NOMO-1 (cell line): ENCODE measurements around the gene SRSF10.
"Not testable (repeated sequence)": the region's sequence is repeated elsewhere in the genome, so short reads cannot be mapped to it uniquely, and the experiment has no call there.

Experiments
- DNase-seq, 2 experiments: peaks; one replicate each; lab custom pipeline; 2025; ENCODE audit not compliant: unreplicated experiment in 2 of 2; lab: John Stamatoyannopoulos, UW

The SRSF10 gene

GRCh38 chr1:23979881-23980727 is at the start of gene SRSF10:
SRSF10 (minus strand) TSS chr1:23980327; CDS start chr1:23980255, 72 bp downstream.
- peak; percentile 98 to 99 for DNase-seq

GRCh38 chr1:24027838-24028468 is 47.8 kb upstream of the SRSF10 start:
- DNase-seq, result peak in 1 of 2 experiments; percentile 19

- no peak for DNase-seq
These were observed 42.6 kb upstream of the SRSF10 start for GRCh38 chr1:24022581-24023361.

GRCh38 chr1:24021403-24022266 is 41.5 kb upstream of the SRSF10 start:
- DNase-seq, result no peak

- DNase-seq, result no peak
These were observed 40.3 kb upstream of the SRSF10 start for GRCh38 chr1:24020470-24020869.

GRCh38 chr1:24020025-24020424 is 39.9 kb upstream of the SRSF10 start:
- no peak for DNase-seq

GRCh38 chr1:24018611-24019580 is 38.8 kb upstream of the SRSF10 start:
- no peak for DNase-seq

GRCh38 chr1:24015221-24016210 is 35.4 kb upstream of the SRSF10 start:
- no peak for DNase-seq

- not testable (repeated sequence) for DNase-seq
These were observed 32.8 kb upstream of the SRSF10 start for GRCh38 chr1:24012878-24013277.

- DNase-seq, result no peak
These were observed 30.5 kb upstream of the SRSF10 start for GRCh38 chr1:24010650-24011049.

GRCh38 chr1:24009406-24009805 is 29.3 kb upstream of the SRSF10 start:
- DNase-seq, result no peak

GRCh38 chr1:24008574-24009184 is 28.6 kb upstream of the SRSF10 start:
- not testable (repeated sequence) for DNase-seq

- no peak for DNase-seq
These were observed 27.0 kb upstream of the SRSF10 start for GRCh38 chr1:24007079-24007478.

- DNase-seq, result no peak
These were observed 25.0 kb upstream of the SRSF10 start for GRCh38 chr1:24005163-24005562.

GRCh38 chr1:24004132-24004531 is 24.0 kb upstream of the SRSF10 start:
- DNase-seq, result no peak

GRCh38 chr1:24003331-24003972 is 23.3 kb upstream of the SRSF10 start:
- no peak for DNase-seq

- no peak for DNase-seq
These were observed 22.6 kb upstream of the SRSF10 start for GRCh38 chr1:24002695-24003094.
